GM11168 (cell line): Measurements from ENCODE around the gene CLASP2.
"Not testable (repeated sequence)": the region's sequence is repeated elsewhere in the genome, so short reads cannot be mapped to it uniquely, and the experiment has no call there.

Experiments used
- in situ Hi-C: fragments of 300-500 bp; cut with MboI; formaldehyde crosslinking; loops from one replicate; pipeline ENCODE4 v1.12.0; 2022; ENCODE audit warnings: low sequenced_read_pairs; ENCODE audit not compliant: unreplicated experiment

CLASP2 gene

GRCh38 chr3:33717866-33718594 lies at the start of gene CLASP2:
CLASP2 (minus strand) TSS chr3:33718254; CDS start chr3:33718002, 252 bp downstream.
- in situ Hi-C loops = no loop called here

DNA sequence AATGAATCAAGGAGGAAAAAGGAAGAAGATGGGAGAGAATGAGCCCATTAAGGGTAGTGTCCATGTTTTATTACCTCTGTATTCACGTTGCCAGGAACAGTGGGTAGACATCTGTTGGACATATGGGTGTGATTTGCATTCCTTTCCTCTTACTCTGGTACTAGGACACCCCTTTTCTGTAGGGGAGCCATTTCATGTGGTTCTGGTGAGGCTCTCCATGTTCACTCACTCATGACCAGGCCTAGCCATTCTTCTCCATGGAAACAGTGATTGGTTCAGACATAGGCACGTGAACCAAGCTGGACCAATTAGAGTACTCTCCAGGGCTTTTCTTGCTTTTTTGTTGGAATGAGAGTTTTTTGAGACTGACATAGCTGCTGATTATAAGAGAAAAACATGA lies 40.8 kb upstream of the CLASP2 start:
- in situ Hi-C loops = no loop called here

DNA sequence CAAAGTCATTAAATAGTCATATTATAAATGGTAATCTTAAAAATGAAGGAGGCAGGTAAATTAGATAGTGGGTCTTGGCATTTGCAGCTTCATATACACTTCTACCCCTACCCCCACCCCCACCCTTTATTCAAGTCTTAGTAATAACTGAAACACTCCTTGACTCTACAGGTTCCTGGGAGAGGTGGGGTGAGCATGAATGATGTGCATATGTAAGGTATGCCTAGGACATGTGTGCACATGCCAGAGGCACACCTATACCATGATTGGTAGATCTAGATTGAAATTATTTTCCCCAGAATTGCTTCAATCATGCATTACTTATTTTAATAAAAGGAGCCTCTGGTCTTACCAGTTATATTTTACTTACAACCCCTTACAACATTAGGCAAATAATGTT lies 40.2 kb upstream of the CLASP2 start:
- in situ Hi-C loops = no loop called here

DNA sequence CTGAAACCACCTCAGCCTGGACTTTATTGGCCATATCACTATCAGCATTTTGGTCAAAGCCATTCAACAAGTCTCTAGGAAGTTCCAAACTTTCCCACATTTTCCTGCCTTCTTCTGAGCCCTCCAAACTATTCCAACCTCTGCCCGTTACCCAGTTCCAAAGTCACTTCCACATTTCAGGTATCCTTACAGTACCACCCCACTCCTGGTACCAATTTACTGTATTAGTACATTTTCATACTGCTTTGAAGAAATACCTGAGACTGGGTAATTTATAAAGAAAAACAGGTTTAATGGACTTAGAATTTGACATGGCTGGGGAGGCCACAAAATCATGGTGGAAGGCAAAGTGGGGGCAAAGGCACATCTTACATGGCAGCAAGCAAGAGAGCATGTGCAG lies 36.3 kb upstream of the CLASP2 start:
- in situ Hi-C loops = not testable (repeated sequence)

GRCh38 chr3:33751336-33751735 lies 33.3 kb upstream of the CLASP2 start:
- in situ Hi-C loops = no loop called here

DNA sequence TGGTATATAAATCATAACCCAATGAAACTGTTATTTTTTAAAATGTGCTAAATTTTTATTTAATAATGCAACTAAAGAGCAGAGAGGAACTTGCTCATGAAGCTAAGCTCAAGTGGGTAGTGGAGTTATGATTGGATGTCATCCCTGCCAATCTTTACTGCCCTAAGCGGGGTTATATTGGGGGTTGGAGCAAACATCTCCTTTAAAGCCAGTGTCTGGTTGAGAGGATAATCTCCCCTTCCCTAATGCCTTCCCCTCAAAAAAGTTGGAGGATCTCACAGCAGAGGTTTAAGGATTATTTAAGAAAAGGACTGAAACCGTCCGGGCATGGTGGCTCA lies 32.1 kb upstream of the CLASP2 start:
- in situ Hi-C loops = no loop called here

GRCh38 chr3:33749546-33750210 lies 31.6 kb upstream of the CLASP2 start:
- in situ Hi-C loops = no loop called here

DNA sequence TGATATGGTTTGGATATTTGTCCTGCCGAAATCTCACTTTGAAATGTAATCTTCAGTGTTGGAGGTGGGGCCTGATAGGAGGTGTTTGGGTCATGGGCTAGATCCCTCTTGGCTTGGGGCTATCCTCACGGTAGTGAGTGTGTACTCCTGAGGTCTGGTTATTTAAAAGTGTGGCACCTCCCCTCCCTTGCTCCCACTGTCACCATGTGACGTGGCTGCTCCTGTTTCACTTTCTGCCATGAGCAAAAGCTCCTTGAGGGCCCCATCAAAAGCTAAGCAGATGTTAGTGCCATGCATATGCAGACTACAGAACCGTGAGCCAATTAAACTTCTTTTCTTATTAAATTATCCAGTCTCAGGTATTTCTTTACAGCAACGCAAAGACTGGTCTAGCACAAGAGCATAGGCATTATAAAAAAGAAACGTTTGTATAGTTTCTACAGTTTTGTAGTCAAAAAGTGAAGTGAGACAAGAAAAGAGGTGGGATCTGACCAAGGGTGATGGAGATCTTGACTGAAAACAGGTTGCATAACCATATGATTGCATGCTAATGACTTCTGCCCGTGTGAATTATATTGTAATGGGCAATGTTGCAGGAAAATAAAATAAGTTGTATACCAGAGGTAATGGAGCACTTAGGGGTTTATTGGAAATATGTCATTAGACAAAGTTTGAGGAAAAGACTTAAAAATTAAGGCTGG lies 28.5 kb upstream of the CLASP2 start:
- in situ Hi-C loops = no loop called here

DNA sequence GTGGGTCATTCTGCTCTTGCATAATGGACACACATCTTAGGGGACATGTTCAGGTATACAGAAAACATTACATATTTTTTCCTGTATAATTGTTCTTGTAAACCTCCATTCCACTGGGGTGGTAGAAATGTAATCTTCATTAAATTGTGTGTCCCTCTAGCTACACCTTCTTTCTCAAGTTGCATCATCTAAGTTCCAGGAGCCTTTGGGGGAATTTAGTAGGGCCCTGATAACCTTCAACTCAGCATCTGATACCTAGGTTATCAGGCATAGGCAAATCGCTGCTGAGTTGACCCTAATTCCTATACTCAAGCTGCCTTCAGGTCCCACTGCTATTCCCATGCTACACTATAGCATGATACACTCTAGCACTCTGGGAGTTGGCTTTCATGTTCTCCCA lies 19.1 kb upstream of the CLASP2 start:
- in situ Hi-C loops = no loop called here

- in situ Hi-C loops = no loop called here
Observed at GRCh38 chr3:33732394-33732793, 14.3 kb upstream of the CLASP2 start.

DNA sequence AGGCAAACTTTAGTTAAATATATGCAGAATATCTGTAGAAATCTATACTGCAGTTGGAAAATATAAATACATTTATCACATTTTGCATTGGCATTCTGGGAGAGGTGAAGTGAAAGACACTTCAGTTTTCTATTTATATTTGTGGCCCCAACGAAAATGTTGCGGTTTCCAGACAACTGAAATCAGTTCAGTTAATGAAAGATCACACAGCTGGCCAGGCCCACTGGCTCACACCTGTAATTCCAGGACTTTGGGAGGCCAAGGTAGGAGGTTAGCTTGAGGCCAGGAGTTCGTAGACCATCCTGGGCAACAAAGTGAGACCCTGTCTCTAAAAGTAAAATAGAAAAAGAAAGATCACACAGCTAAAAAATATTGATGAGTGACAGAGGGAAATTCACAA lies 11.9 kb upstream of the CLASP2 start:
- in situ Hi-C loops = no loop called here

GRCh38 chr3:33724256-33724655 lies 6.2 kb upstream of the CLASP2 start:
- in situ Hi-C loops = no loop called here

- in situ Hi-C loops = no loop called here
Observed at GRCh38 chr3:33722626-33723370, 4.7 kb upstream of the CLASP2 start.

DNA sequence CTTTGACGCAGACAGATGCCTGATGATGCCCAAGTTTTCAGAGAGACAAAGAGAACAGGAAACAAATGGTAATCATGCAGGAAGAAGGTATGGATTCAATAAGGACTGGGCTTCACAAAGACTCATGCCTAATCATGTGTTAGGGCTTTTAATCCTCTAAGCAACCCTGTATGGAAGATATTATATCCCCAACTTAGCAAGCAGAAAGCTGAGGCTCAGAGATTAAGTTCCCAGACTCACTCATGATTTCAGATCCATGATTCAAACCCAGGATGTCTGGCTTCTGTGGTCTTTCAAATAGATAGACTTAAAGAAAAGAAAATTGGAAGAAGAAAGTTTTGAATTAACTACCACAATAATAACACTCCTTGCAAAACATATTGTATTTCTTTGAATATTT lies 4.1 kb upstream of the CLASP2 start:
- in situ Hi-C loops = no loop called here

GRCh38 chr3:33718595-33718907 lies 497 bp upstream of the CLASP2 start:
- in situ Hi-C loops = no loop called here

- in situ Hi-C loops = no loop called here
Observed at GRCh38 chr3:33717616-33717865, 513 bp downstream of the CLASP2 start.

DNA sequence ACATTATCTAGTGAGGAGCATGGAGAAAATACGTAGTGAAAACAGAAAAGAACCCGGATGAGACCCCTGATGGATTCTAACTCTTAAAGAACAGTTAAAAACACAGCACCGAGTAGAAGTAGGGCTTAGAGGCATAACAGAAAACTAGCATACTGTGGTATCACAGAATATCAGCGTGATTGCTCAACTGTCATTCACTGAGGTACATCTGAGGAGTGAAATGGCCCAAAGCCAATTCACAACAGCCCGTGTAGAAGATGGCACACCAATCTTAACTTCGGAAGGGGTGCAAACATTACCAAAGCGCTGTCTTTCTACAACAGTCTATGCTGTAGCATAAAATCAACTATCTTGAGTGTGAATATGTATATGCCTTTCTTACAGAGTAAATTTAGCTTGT lies 1.8 kb downstream of the CLASP2 start:
- in situ Hi-C loops = no loop called here

DNA sequence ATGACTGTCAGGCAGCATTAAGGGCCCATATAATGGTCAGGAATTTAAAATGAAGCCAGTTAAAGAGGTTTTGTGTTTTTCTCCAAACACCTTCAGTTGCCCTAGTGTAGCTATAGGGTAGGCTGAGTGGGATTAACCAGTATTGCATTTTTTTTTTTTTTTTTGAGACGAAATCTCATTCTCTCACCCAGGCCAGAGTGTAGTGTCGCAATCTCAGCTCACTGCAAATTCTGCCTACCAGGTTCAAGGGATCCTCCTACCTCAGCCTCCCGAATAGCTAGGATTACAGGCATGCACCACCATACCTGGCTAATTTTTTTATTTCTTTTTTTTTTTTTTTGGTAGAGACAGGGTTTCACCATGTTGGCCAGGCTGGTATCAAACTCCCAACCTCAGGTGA lies 7.0 kb downstream of the CLASP2 start:
- in situ Hi-C loops = no loop called here

DNA sequence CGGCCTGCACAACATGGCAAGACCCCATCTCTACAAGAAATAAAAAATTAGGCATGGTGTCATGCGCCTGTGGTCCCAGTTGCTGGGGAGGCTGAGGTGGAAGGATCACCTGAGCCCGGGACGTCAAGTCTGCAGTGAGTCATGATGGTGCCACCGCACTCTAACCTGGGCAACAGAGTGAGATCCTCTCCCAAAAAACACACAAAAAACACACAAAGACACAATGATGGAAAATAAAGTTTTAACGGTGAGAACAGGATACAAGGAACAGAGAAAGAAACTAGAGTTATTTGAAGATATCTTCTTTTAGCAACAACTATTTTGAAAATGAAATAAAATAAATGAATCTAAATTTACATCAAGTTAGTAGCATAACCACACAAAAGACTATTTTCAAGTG lies 12.0 kb downstream of the CLASP2 start:
- in situ Hi-C loops = no loop called here

DNA sequence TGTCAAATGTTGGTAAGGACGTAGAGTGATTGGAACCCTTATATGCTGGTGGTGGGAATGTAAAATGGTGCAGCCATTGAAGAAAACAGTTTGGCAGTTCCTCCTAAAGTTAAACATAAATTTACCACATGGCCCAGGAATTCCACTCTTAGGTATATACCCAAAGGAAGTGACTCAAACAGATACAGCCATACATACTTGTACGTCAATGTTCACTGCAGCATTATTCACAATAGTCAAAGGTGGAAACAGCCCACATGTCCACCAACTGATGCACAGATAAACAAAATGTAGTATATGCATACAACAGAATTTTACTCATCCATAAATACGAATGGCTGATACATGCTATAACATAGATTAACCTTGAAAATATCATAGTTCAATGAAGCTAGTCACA lies 13.2 kb downstream of the CLASP2 start:
- in situ Hi-C loops = no loop called here

- in situ Hi-C loops = no loop called here
Observed at GRCh38 chr3:33699275-33699674, 18.8 kb downstream of the CLASP2 start.
